GM19023 (cell line): ENCODE results near the gene FSTL3.
"Not testable (repeated sequence)": the region's sequence is repeated elsewhere in the genome, so short reads cannot be mapped to it uniquely, and the experiment has no call there.

Experiments used
- ATAC-seq: cut with Tn5 transposase; IDR thresholded peaks from one replicate; pipeline ENCODE4 v1.9.1; 2021; ENCODE audit warnings: mild to moderate bottlenecking, moderate library complexity; ENCODE audit not compliant: unreplicated experiment

FSTL3 gene

DNA sequence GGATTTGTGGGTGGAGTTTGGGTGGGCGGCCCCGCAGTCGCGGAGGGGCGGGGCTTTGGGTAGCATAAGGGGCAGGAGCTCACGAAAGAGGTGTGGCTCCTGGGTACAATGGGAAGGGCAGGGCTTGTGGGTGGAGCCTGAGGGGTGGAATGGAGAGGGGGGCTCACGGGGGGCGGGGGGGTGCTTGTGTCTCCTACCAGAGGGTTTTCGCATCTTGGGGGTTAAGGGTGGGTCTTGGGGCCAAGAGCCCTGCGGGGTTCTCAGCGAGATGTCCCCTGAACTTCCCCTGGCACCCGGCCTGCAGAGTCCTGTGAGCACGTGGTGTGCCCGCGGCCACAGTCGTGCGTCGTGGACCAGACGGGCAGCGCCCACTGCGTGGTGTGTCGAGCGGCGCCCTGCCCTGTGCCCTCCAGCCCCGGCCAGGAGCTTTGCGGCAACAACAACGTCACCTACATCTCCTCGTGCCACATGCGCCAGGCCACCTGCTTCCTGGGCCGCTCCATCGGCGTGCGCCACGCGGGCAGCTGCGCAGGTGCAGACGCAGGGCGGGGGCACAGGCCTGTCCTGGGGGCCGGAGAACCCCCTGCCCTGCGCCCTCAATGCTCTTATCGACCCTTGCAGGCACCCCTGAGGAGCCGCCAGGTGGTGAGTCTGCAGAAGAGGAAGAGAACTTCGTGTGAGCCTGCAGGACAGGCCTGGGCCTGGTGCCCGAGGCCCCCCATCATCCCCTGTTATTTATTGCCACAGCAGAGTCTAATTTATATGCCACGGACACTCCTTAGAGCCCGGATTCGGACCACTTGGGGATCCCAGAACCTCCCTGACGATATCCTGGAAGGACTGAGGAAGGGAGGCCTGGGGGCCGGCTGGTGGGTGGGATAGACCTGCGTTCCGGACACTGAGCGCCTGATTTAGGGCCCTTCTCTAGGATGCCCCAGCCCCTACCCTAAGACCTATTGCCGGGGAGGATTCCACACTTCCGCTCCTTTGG, 5.1 kb downstream of the FSTL3 start:
- no peak for ATAC-seq

- no peak for ATAC-seq
Observed at GRCh38 chr19:682678-683320, 6.6 kb downstream of the FSTL3 start.

DNA sequence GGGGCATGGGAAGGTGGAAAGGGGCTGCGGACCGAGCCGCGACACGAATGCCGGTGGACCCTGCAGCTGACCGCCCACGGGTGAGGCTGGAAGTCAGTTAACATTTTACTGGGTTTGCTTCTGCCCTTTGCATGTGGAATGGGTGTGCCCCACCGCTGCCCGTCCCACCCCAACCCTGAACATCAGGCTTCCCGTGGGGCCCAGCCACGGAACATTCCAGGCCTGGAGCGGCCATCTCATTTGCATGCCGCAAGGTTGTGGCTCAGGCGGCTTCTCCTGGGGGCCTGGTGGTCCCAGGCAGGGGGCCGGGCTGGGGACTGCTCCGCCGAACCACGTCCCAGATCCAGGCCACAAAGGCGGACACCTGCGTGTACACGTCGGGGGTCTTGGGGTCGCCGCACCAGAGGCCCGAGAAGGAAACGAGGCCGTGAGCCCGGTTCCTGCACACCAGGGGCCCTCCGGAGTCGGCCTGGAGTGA, 9.3 kb downstream of the FSTL3 start:
- no peak for ATAC-seq

- ATAC-seq = no peak
Observed at GRCh38 chr19:686589-687297, 10.6 kb downstream of the FSTL3 start.

GRCh38 chr19:687569-688166, 11.5 kb downstream of the FSTL3 start:
- ATAC-seq = no peak

- ATAC-seq = no peak
Observed at GRCh38 chr19:688214-688613, 12.0 kb downstream of the FSTL3 start.

DNA sequence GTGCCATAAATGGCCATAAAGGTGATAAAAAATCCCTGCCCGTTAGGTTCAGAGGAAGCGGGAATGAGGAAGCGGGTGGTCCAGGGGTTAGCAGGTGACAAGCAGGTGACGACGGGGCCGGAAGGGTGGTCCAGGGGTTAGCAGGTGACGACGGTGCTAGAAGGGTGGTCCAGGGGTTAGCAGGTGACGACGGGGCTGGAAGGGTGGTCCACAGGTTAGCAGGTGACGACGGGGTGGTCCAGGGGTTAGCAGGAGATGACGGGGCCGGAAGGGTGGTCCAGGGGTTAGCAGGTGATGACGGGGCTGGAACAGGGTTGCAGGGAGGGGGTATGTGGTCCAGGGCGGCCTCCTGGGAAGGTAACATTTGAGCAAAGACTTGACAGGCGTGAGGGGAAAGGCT, 12.8 kb downstream of the FSTL3 start:
- ATAC-seq = no peak

DNA sequence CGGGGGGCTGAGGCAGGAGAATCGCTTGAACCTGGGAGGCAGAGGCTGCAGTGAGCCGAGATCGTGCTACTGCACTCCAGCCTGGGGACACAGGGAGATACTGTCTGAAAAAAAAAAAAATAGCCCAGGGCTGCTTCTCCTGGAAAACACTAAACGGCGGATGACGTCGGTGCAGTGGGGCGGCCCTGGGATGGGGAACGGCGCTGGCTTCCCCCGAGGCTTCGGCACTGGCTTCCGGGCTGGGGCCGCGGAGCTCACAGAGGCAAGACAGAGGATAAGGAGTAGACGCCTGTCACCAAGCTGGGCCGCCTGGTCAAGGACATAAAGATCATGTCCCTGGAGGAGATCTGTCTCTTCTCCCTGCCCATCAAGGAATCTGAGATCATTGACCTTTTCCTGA, 14.0 kb downstream of the FSTL3 start:
- ATAC-seq = no peak

GRCh38 chr19:694481-695351, 18.5 kb downstream of the FSTL3 start:
- ATAC-seq = no peak

- ATAC-seq = no peak
Observed at GRCh38 chr19:695352-695949, 19.3 kb downstream of the FSTL3 start, which contains the start of gene PRSS57. Gene PRSS57, minus strand, starts transcription at chr19:695452. Its CDS starts 22 bp downstream, at chr19:695430.

GRCh38 chr19:698529-698928, 22.3 kb downstream of the FSTL3 start:
- ATAC-seq = not testable (repeated sequence)

DNA sequence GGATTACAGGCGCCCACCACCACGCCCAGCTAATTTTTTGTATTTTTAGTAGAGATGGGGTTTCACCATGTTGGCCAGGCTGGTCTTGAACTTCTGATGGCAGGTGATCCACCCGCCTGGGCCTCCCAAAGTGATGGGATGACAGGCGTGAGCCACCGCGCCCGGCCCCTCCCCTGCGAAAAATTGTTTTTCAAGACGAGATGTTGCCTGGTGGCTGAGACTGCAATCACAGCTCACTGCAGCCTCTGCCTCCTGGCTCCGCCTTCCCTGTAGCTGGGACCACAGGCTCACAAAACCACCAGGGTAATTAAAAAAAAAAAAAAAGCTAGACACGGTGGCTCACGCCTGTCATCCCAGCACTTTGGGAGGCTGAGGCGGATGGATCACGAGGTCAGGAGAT, 23.7 kb downstream of the FSTL3 start:
- ATAC-seq = not testable (repeated sequence)

DNA sequence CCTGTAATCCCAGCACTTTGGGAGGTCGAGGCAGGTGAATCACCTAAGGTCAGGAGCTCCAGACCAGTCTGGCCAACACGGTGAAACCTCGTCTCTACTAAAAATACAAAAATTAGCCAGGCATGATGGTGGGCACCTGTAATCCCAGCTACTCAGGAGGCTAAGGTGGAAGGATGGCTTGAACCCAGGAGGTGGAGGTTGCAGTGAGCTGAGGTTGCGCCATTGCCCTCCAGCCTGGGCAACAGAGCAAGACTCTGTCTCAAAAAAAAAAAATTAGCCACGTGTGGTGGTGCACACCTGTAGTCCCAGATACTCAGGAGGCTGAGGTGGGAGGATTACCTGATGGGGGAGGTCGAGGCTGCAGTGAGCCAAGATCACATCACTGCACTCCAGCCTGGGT, 26.7 kb downstream of the FSTL3 start:
- not testable (repeated sequence) for ATAC-seq

GRCh38 chr19:703329-703650, 27.1 kb downstream of the FSTL3 start:
- no peak for ATAC-seq

DNA sequence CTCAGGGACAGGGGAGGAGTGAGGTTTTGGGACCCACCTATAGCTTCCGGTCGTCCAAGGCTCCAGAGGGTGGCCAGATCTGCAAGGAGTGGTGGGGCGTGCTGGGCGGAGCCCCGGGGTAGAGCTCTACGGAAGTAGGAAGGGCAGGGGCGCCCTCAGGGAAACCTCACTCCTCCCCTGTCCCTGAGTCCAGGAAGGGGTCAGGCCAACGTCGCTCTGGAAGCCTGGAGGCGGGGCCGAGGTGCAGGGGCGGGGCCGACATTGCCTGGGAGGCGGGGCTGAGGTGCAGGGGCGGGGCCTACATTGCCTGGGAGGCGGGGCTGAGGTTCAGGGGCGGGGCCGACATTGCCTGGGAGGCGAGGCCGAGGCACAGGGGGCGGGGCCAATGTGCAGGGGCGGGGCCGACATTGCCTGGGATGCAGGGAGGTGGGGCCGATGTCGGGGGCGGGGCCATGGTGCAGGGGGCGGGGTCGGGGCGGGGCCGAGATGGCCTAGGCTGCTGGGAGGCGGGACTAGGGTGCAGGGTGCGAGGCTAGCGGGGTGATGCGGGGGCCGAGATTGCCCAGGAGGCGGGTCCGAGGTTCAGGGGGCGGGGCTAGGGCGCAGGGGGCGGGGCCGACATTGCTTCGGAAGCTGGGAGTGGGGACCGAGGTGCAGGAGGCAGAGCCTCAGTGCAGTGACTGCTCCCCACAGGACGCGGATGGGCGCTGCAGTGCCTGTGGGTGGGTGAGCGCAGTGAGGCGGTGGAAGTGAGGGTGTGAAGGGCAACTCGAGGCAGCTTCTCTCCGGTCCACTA, 27.7 kb downstream of the FSTL3 start:
- ATAC-seq = no peak

DNA sequence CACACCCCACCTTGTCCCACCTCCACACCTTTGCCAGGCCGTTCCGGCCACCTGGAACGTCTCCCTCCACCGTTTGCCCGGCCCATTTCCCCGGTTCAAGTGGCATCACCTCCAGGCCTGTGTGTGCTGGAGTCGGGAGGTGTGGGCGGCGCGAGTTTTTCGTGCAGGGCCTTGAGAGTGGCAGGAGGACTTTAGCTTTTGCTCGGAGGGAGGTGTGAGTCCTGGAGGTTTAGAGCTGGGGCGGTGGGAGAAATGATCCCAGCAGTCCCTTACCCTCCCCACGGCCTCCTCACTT, 28.2 kb downstream of the FSTL3 start:
- no peak for ATAC-seq

- no peak for ATAC-seq
Observed at GRCh38 chr19:708154-709143, 32.3 kb downstream of the FSTL3 start, which contains the start of gene PALM. Gene PALM, plus strand, starts transcription at chr19:708935. Its CDS starts 212 bp downstream, at chr19:709147.
